H9 (cell line): ENCODE results near the gene RBM19. TPM values are rescaled to one million over a fixed set of nuclear protein-coding genes. Genes with fewer than 3 reads are reported as not detected.

Experiments
- DNase-seq: peaks from one replicate; pipeline ENCODE4 v3.0.0-alpha.2; 2017
- H2AFZ ChIP-seq: one replicate; pipeline ENCODE4 v1.6.1; 2013; ENCODE audit warnings: mild to moderate bottlenecking, low read length, control low read depth, moderate library complexity
- H2AK5ac ChIP-seq: 2 replicates; pipeline ENCODE4 v1.6.1; 2013; ENCODE audit warnings: low read length, control low read depth, mixed read lengths; ENCODE audit not compliant: insufficient read length
- H2BK120ac ChIP-seq: one replicate; pipeline ENCODE4 v1.6.1; 2013; ENCODE audit warnings: low read depth, mild to moderate bottlenecking, low read length, control low read depth, inconsistent platforms; ENCODE audit not compliant: poor library complexity, severe bottlenecking
- H2BK12ac ChIP-seq: 2 replicates; pipeline ENCODE4 v1.6.1; 2013; ENCODE audit warnings: low read length, control low read depth, mixed read lengths, low read depth; ENCODE audit not compliant: insufficient read length
- H2BK15ac ChIP-seq: 2 replicates; pipeline ENCODE4 v1.6.1; 2013; ENCODE audit warnings: low read depth, low read length, control low read depth
- H2BK20ac ChIP-seq: one replicate; pipeline ENCODE4 v1.6.1; 2013; ENCODE audit warnings: low read depth, mild to moderate bottlenecking, low read length, control low read depth, inconsistent platforms; ENCODE audit not compliant: poor library complexity, severe bottlenecking
- H2BK5ac ChIP-seq: 2 replicates; pipeline ENCODE4 v1.6.1; 2013; ENCODE audit warnings: low read length, control low read depth, mixed read lengths; ENCODE audit not compliant: insufficient read length
- H3K14ac ChIP-seq: 2 replicates; pipeline ENCODE4 v1.6.1; 2013; ENCODE audit warnings: low read length, control low read depth; ENCODE audit not compliant: insufficient read depth
- H3K18ac ChIP-seq: 2 replicates; pipeline ENCODE4 v1.6.1; 2013; ENCODE audit warnings: low read depth, mild to moderate bottlenecking, mixed read lengths, low read length, control low read depth; ENCODE audit not compliant: insufficient read length
- H3K23ac ChIP-seq: 2 replicates; pipeline ENCODE4 v1.6.1; 2013; ENCODE audit warnings: low read length, control low read depth, mixed read lengths, low read depth; ENCODE audit not compliant: insufficient read length
- H3K23me2 ChIP-seq: 2 replicates; pipeline ENCODE4 v1.6.1; 2013; ENCODE audit warnings: low read depth, mild to moderate bottlenecking, mixed read lengths, low read length, control low read depth; ENCODE audit not compliant: insufficient read length, poor library complexity, severe bottlenecking
- H3K27ac ChIP-seq: 2 replicates; pipeline ENCODE4 v1.5.1; 2013; ENCODE audit warnings: low read length, control low read depth, mixed read lengths, low read depth; ENCODE audit not compliant: insufficient read length
- H3K27me3 ChIP-seq: 2 replicates; pipeline ENCODE4 v1.6.1; 2013; ENCODE audit warnings: low read length, control low read depth, inconsistent platforms; ENCODE audit not compliant: insufficient read depth
- H3K4ac ChIP-seq: 2 replicates; pipeline ENCODE4 v1.6.1; 2013; ENCODE audit warnings: low read depth, mild to moderate bottlenecking, control low read depth, inconsistent platforms, low read length, moderate library complexity
- H3K4me1 ChIP-seq: 2 replicates; pipeline ENCODE4 v1.6.1; 2013; ENCODE audit warnings: low read length, control low read depth, inconsistent platforms; ENCODE audit not compliant: insufficient read depth
- H3K4me2 ChIP-seq: 2 replicates; pipeline ENCODE4 v1.6.1; 2013; ENCODE audit warnings: low read length, control low read depth, mixed read lengths; ENCODE audit not compliant: insufficient read length, insufficient read depth
- H3K56ac ChIP-seq: 2 replicates; pipeline ENCODE4 v1.6.1; 2013; ENCODE audit warnings: low read depth, mild to moderate bottlenecking, mixed read lengths, low read length, control low read depth; ENCODE audit not compliant: insufficient read length
- H3K79me1 ChIP-seq: 2 replicates; pipeline ENCODE4 v1.6.1; 2013; ENCODE audit warnings: low read depth, mild to moderate bottlenecking, moderate library complexity, low read length, control low read depth, inconsistent platforms; ENCODE audit not compliant: insufficient read depth, poor library complexity, severe bottlenecking
- H3K79me2 ChIP-seq: 2 replicates; pipeline ENCODE4 v1.6.1; 2013; ENCODE audit warnings: low read length, control low read depth, inconsistent platforms; ENCODE audit not compliant: insufficient read depth
- H3K9ac ChIP-seq: 2 replicates; pipeline ENCODE4 v1.6.1; 2013; ENCODE audit warnings: low read length, control low read depth, mixed read lengths; ENCODE audit not compliant: insufficient read length; ENCODE audit errors: extremely low read depth
- H3K9me3 ChIP-seq: one replicate; pipeline ENCODE4 v1.6.1; 2013; ENCODE audit warnings: low read depth, low read length, inconsistent platforms; ENCODE audit not compliant: control insufficient read depth
- H3T11ph ChIP-seq: one replicate; pipeline ENCODE4 v1.6.1; 2013; ENCODE audit warnings: mild to moderate bottlenecking, low read length, control low read depth, inconsistent platforms
- H4K20me1 ChIP-seq: one replicate; pipeline ENCODE4 v1.6.1; 2013; ENCODE audit not compliant: control insufficient read depth, insufficient read length, insufficient read depth
- H4K5ac ChIP-seq: 2 replicates; pipeline ENCODE4 v1.6.1; 2013; ENCODE audit warnings: low read depth, mild to moderate bottlenecking, mixed read lengths, low read length, control low read depth; ENCODE audit not compliant: insufficient read length
- H4K8ac ChIP-seq: replicated peaks from 2 replicates; pipeline ENCODE4 v1.6.1; 2013; ENCODE audit warnings: low read length, control low read depth, mixed read lengths, low read depth; ENCODE audit not compliant: insufficient read length
- H4K91ac ChIP-seq: 2 replicates; pipeline ENCODE4 v1.6.1; 2013; ENCODE audit warnings: low read depth, mild to moderate bottlenecking, moderate library complexity, mixed read lengths, low read length, control low read depth; ENCODE audit not compliant: insufficient read length
- H3K27ac Mint-ChIP-seq, 3 experiments: 2 replicates in 2 of 3; 3 replicates in 1 of 3; pipeline ENCODE4 v1.8.0; 2020 to 2021; ENCODE audit warnings: mixed read lengths in 3 of 3, mild to moderate bottlenecking in 1 of 3, moderate library complexity in 1 of 3
- H3K27me3 Mint-ChIP-seq: 2 replicates; pipeline ENCODE4 v1.8.0; 2021; ENCODE audit warnings: low read depth, mild to moderate bottlenecking, moderate library complexity, mixed read lengths
- H3K36me3 Mint-ChIP-seq, 3 experiments: 2 replicates in 2 of 3; 3 replicates in 1 of 3; pipeline ENCODE4 v1.8.0; 2020 to 2021; ENCODE audit warnings: low read depth in 3 of 3, mixed read lengths in 3 of 3; ENCODE audit not compliant: insufficient read depth in 1 of 3
- H3K4me1 Mint-ChIP-seq, 2 experiments: 2 replicates each; pipeline ENCODE4 v1.8.0; 2020; ENCODE audit warnings: mixed read lengths in 2 of 2
- H3K4me3 Mint-ChIP-seq, 2 experiments: 2 replicates in 1 of 2; 3 replicates in 1 of 2; pipeline ENCODE4 v1.8.0; 2020 to 2021; ENCODE audit warnings: mild to moderate bottlenecking in 2 of 2, mixed read lengths in 2 of 2, moderate library complexity in 1 of 2
- H3K9me3 Mint-ChIP-seq, 2 experiments: 2 replicates in 1 of 2; 3 replicates in 1 of 2; pipeline ENCODE4 v1.8.0; 2020; ENCODE audit warnings: mild to moderate bottlenecking in 2 of 2, mixed read lengths in 2 of 2, moderate library complexity in 1 of 2
- WGBS: extraction: QIAGEN DNeasy Blood & Tissue Kit; methylation state at CpG from one replicate; pipeline ENCODE4 v1.1.7; 2013; ENCODE audit warnings: missing lambda C conversion rate, low lambda C conversion rate, mixed read lengths; ENCODE audit not compliant: insufficient read length; ENCODE audit errors: extremely low coverage; 5-methylcytosine and 5-hydroxymethylcytosine counted together
- total RNA-seq: library from RNA; stranded (reverse); gene quantifications from 2 replicates; pipeline ENCODE4 v1.2.1, GENCODE V29; 2021
- TF ChIP-seq, protein P1 (sequence below): fragments of 200-600 bp; sonication (generic); conservative IDR thresholded peaks from 3 replicates; pipeline ENCODE4 v1.8.0; 2021; ENCODE audit warnings: antibody characterized with exemption, mild to moderate bottlenecking

The RBM19 gene
- total RNA-seq, 1 experiment from 2014 or later = 32.2 TPM

GRCh38 chr12:113800201-113800600 is 165.9 kb downstream of the RBM19 start:
- H3T11ph ChIP-seq = no peak overlapping the region
- H3K27me3 ChIP-seq = no peaks in the 10 kb centered on the region
- Mint-ChIP-seq H3K27me3 (peaks cover 6% of the 10 kb centered on the region; the same call in 1 of the 2 replicates), H3K9me3 (no peaks in the 10 kb centered on the region), H3K4me3 (no peak overlapping the region), H3K36me3 (no peaks in the 10 kb centered on the region), H3K4me1 (peaks cover 2 to 24% of the 10 kb centered on the region in 2 experiments), H3K27ac (no peak overlapping the region)
- H3K4ac ChIP-seq = no peak overlapping the region
- no peak overlapping the region for H2BK120ac ChIP-seq
- no peak overlapping the region for H2BK5ac ChIP-seq
- no peak overlapping the region for H3K23ac ChIP-seq
- TF ChIP-seq, protein P1, sequence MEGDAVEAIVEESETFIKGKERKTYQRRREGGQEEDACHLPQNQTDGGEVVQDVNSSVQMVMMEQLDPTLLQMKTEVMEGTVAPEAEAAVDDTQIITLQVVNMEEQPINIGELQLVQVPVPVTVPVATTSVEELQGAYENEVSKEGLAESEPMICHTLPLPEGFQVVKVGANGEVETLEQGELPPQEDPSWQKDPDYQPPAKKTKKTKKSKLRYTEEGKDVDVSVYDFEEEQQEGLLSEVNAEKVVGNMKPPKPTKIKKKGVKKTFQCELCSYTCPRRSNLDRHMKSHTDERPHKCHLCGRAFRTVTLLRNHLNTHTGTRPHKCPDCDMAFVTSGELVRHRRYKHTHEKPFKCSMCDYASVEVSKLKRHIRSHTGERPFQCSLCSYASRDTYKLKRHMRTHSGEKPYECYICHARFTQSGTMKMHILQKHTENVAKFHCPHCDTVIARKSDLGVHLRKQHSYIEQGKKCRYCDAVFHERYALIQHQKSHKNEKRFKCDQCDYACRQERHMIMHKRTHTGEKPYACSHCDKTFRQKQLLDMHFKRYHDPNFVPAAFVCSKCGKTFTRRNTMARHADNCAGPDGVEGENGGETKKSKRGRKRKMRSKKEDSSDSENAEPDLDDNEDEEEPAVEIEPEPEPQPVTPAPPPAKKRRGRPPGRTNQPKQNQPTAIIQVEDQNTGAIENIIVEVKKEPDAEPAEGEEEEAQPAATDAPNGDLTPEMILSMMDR = no peak
- no peaks in the 10 kb centered on the region for H3K79me1 ChIP-seq
- H3K4me1 ChIP-seq = no peaks in the 10 kb centered on the region
- H4K20me1 ChIP-seq = no peaks in the 10 kb centered on the region
- H3K9ac ChIP-seq = no peak overlapping the region
- H4K5ac ChIP-seq = no peak overlapping the region
- no peak overlapping the region for H2BK20ac ChIP-seq
- no peak overlapping the region for H4K91ac ChIP-seq
- H3K79me2 ChIP-seq = no peaks in the 10 kb centered on the region
- no peak overlapping the region for H3K56ac ChIP-seq
- H3K4me2 ChIP-seq = no peak overlapping the region
- WGBS = no CpG with 5 or more reads among the region's 12 CpGs
- H2BK15ac ChIP-seq = no peak overlapping the region
- no peak overlapping the region for H2AFZ ChIP-seq
- H3K23me2 ChIP-seq = no peaks in the 10 kb centered on the region
- no peak overlapping the region for H4K8ac ChIP-seq
- H3K9me3 ChIP-seq = no peaks in the 10 kb centered on the region
- no peak overlapping the region for H3K27ac ChIP-seq
- no peak overlapping the region for H2BK12ac ChIP-seq
- H2AK5ac ChIP-seq = no peak overlapping the region
- H3K18ac ChIP-seq = no peak overlapping the region
- DNase-seq = no peak
- peak overlapping the region; percentile 37; the same call in 1 of the 2 replicates for H3K14ac ChIP-seq
